ENCODE results near the gene RELL2.

The RELL2 gene

DNA sequence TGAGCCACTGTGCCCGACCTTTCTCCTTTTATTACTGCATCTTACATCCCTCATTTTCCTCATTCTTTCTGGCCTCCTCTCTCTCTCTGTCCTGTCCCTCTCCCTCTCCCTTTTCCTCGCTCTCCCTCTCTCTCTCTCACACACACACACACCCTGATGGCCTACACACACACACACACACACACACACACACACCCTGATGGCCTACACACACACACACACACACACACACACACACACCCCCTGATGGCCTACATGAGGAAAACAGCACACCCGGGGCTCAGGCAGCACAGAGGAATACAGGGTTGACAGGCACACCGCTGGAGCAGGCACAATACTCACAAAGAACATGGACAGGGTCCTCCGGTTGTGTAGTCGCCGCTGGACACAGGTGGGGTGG lies 18.2 kb downstream of the RELL2 start:
- Histone ChIP-seq H3K27ac (replicated peaks) (no peak overlapping the region), H3K4me3 (replicated peaks; ENCODE audit: insufficient read depth, low read length) (no peak overlapping the region), H3K27me3 (ENCODE audit: insufficient read depth, poor library complexity, severe bottlenecking) (no peaks in the 10 kb centered on the region)
- no peak for TF ChIP-seq GABPA (IDR thresholded peaks at IDR 0.05; ENCODE audit: low read depth)
- no peak for TF ChIP-seq SPI1 (IDR thresholded peaks at IDR 0.05; ENCODE audit: borderline replicate concordance, low read depth)
- TF ChIP-seq, protein P1, sequence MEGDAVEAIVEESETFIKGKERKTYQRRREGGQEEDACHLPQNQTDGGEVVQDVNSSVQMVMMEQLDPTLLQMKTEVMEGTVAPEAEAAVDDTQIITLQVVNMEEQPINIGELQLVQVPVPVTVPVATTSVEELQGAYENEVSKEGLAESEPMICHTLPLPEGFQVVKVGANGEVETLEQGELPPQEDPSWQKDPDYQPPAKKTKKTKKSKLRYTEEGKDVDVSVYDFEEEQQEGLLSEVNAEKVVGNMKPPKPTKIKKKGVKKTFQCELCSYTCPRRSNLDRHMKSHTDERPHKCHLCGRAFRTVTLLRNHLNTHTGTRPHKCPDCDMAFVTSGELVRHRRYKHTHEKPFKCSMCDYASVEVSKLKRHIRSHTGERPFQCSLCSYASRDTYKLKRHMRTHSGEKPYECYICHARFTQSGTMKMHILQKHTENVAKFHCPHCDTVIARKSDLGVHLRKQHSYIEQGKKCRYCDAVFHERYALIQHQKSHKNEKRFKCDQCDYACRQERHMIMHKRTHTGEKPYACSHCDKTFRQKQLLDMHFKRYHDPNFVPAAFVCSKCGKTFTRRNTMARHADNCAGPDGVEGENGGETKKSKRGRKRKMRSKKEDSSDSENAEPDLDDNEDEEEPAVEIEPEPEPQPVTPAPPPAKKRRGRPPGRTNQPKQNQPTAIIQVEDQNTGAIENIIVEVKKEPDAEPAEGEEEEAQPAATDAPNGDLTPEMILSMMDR (IDR thresholded peaks at IDR 0.05; ENCODE audit: insufficient read depth, low read length), result no peak
- TF ChIP-seq POLR2AphosphoS5 (IDR thresholded peaks at IDR 0.05; ENCODE audit: low read depth), result no peak
- TF ChIP-seq, protein P2, sequence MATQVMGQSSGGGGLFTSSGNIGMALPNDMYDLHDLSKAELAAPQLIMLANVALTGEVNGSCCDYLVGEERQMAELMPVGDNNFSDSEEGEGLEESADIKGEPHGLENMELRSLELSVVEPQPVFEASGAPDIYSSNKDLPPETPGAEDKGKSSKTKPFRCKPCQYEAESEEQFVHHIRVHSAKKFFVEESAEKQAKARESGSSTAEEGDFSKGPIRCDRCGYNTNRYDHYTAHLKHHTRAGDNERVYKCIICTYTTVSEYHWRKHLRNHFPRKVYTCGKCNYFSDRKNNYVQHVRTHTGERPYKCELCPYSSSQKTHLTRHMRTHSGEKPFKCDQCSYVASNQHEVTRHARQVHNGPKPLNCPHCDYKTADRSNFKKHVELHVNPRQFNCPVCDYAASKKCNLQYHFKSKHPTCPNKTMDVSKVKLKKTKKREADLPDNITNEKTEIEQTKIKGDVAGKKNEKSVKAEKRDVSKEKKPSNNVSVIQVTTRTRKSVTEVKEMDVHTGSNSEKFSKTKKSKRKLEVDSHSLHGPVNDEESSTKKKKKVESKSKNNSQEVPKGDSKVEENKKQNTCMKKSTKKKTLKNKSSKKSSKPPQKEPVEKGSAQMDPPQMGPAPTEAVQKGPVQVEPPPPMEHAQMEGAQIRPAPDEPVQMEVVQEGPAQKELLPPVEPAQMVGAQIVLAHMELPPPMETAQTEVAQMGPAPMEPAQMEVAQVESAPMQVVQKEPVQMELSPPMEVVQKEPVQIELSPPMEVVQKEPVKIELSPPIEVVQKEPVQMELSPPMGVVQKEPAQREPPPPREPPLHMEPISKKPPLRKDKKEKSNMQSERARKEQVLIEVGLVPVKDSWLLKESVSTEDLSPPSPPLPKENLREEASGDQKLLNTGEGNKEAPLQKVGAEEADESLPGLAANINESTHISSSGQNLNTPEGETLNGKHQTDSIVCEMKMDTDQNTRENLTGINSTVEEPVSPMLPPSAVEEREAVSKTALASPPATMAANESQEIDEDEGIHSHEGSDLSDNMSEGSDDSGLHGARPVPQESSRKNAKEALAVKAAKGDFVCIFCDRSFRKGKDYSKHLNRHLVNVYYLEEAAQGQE (IDR thresholded peaks at IDR 0.05; ENCODE audit: insufficient replicate concordance, low read depth), result no peak
- DNase-seq (ENCODE audit: low read depth in 1 of 2, low spot score in 1 of 2), result no peak

DNA sequence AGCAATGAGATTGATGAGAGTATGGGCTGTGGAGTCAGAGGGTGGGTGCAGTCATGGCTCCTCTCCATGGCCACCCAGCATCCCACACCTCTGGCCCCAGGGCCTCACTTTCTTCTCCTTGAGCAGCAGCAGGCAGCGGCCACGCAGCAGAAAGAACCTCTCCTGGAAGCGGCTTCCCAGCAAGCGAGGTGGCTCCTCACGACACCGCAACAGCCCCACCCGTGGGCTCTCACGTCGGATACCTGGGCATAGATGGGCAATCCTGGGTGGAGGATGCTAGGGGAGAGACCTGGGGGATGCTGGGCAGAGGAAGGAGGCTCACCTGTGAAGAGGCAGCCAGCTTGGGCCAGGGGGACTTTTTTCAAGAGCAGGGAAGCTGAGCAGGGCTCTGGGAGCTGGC lies 19.6 kb downstream of the RELL2 start:
- TF ChIP-seq, protein P1 (IDR thresholded peaks at IDR 0.05; ENCODE audit: insufficient read depth, low read length), result no peak
- TF ChIP-seq GABPA (IDR thresholded peaks at IDR 0.05; ENCODE audit: low read depth) (no peak), POLR2AphosphoS5 (IDR thresholded peaks at IDR 0.05; ENCODE audit: low read depth) (no peak), SPI1 (IDR thresholded peaks at IDR 0.05; ENCODE audit: borderline replicate concordance, low read depth) (no peak)
- TF ChIP-seq, protein P2 (IDR thresholded peaks at IDR 0.05; ENCODE audit: insufficient replicate concordance, low read depth), result no peak
- no peak overlapping the region for H3K4me3 ChIP-seq (replicated peaks; ENCODE audit: insufficient read depth, low read length)
- DNase-seq (ENCODE audit: low read depth in 1 of 2, low spot score in 1 of 2), result no peak
- H3K27me3 ChIP-seq (ENCODE audit: insufficient read depth, poor library complexity, severe bottlenecking), result no peaks in the 10 kb centered on the region
- H3K27ac ChIP-seq (replicated peaks), result no peak overlapping the region

DNA sequence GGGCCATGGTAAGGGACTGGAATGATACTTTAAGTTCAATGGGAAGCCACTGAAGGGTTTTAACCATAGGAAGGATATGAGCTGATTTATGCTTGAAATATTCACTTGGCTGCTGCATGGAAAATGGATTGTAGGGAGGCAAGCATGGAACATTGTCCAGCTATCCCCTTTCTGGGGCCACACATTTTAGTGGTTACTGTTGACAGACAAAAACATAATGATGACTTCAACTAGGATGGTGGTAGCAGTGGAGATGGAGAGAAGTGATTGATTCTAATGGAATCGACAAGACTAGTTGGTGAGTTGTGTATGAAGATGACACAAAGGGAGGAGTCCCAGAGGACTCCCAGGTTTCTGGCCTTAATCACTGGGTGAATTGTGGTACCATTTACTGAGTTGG lies 20.6 kb downstream of the RELL2 start:
- DNase-seq (ENCODE audit: low read depth in 1 of 2, low spot score in 1 of 2), result no peak
- Histone ChIP-seq H3K27ac (replicated peaks) (no peak overlapping the region), H3K27me3 (ENCODE audit: insufficient read depth, poor library complexity, severe bottlenecking) (no peaks in the 10 kb centered on the region), H3K4me3 (replicated peaks; ENCODE audit: insufficient read depth, low read length) (no peak overlapping the region)
- TF ChIP-seq POLR2AphosphoS5 (IDR thresholded peaks at IDR 0.05; ENCODE audit: low read depth), result no peak
- TF ChIP-seq, protein P1 (IDR thresholded peaks at IDR 0.05; ENCODE audit: insufficient read depth, low read length), result no peak
- no peak for TF ChIP-seq GABPA (IDR thresholded peaks at IDR 0.05; ENCODE audit: low read depth)
- TF ChIP-seq, protein P2 (IDR thresholded peaks at IDR 0.05; ENCODE audit: insufficient replicate concordance, low read depth), result no peak
- TF ChIP-seq SPI1 (IDR thresholded peaks at IDR 0.05; ENCODE audit: borderline replicate concordance, low read depth), result no peak
